Stimulated activated CD4-positive, alpha-beta T cell treated with anti-CD3 and anti-CD28 coated beads, Interleukin-15, amount 100 ng/mL, for 24 hours (primary cell): Measurements from ENCODE around the gene KIF16B.

Experiments
- DNase-seq: peaks from one replicate; pipeline ENCODE4 v3.0.0-alpha.2; 2020

The KIF16B gene

GRCh38 chr20:16518784-16519084, 54.5 kb downstream of the KIF16B start:
- no peak for DNase-seq

DNA sequence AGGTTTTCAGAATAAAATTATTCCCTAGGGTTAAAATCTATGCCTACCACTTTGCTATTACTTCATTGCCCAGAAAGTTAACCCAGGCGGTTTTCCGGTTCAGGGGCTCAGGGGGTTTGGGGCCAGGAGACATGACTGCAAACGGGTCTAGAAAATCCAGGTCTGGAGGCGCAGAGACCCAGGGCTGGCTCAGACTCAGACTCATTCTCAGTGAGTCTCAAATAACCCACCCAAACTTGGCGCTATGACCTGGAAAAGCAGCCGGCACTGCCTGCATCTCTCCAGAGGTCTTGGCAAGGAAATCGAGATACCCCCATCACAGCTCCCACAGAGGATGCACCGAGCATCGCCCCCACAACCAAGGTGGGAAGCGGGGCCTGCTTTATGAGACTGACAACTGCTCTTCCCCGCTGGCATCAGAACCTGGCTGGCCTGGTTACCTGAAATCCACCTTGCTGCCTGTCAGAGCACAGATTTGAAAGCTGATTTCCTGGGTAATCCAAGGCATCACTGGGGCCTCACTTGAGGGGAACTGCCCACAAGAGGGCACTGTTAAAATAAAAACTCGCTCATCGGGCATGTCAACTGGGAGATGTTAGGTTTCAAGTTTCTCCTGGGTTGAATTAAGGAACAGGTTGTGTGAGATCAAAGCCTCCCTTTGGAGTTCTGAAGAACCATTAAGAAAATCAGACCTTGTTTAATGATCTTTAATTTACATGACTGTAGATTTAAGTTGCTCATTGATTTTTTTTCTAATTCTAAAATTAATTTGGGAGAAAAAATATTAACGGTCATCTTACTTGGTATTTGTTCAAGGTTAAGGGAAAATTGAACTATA, 55.1 kb downstream of the KIF16B start:
- DNase-seq = peak; percentile 24

GRCh38 chr20:16516794-16517193, 56.5 kb downstream of the KIF16B start:
- no peak for DNase-seq

DNA sequence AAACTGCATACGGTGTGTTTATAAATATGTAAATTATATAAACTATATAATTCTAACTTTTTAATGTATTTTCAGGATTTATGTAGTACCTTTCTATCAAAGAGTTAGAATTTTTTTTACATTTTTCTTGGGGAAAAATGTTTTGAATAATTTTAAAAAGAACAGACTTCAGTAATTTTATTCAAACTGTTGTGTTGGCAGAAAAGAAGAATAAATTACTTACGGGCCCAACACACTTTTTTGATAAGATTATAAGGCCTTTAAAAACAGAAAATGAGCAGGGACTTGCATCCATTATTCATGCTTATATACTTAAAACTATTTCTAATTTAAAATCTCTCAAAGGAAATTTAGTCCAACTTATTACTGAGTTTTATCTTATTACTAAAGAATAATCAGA, 58.2 kb downstream of the KIF16B start:
- DNase-seq = no peak

DNA sequence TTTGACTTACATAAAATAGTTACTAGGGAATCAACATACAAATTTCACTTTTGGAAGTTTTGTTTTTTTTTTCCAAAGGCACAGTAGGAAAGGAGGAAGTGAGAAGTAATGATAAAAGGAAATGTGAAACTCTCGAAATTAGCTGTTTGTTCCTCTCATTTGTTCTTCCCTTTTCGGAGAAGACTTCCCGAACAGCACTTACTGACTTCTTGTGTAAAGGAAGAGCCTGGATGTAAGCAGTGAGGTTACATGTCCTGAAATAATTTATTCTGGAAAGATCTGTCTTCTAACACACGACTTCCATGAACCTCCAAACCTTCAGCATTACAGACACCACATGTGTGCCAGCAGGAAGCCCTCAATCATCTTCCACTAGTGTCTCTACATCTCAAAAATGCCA, 59.1 kb downstream of the KIF16B start:
- no peak for DNase-seq

DNA sequence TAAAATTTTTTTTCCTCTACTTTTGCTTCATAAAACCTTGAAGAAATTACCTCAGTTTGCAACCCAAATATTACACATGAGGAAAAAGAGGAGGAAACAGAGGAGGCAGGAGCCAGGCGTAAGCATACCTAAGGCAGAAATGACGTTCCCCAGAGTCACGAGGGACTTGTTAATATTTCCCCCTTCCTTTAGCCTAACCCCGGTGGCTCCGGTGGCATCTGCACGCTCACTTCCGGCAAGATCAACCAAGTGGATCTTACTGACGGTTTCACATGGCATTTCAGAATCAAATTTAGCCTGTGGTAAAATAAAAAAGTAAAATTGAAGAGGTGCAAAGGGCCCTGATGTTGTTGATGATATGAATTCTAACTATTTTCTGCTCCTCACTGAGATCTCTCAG, 67.4 kb downstream of the KIF16B start:
- DNase-seq = no peak

DNA sequence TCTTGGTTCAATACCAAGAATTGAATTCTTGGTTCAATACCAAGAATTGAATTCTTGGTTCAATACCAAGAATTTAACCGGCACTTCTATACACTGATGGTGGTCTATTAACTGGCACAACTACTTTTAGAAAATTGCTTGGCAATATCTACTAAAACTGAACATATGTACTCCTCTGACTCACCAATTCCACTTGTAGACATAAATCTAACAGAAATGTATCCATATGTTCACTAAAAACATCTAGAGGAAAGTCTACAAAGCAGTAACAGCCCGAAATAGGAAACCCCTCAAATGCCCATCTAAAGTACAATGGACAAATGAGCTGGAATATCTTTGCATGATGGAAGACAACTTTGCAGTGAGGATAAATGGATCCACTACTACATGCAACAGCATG, 71.9 kb downstream of the KIF16B start:
- no peak for DNase-seq

DNA sequence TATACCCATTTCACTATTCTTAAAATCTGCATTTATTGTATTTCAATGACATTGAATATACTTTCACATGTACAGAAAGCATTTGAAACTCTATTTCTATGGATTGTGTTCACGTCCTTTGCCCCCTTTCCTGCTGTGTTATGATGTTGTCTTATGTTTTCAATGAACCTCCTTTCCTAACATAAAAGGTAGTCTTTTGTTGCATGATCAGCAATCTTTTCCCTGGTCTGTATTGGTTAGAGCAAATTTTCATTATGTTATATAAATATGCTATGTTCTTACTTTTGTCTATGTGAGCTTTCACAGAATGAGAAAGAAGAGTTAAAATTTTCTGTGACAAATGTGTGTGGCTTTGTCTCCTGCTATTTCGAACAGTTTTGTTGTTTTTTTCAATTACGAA, 73.1 kb downstream of the KIF16B start:
- no peak for DNase-seq

DNA sequence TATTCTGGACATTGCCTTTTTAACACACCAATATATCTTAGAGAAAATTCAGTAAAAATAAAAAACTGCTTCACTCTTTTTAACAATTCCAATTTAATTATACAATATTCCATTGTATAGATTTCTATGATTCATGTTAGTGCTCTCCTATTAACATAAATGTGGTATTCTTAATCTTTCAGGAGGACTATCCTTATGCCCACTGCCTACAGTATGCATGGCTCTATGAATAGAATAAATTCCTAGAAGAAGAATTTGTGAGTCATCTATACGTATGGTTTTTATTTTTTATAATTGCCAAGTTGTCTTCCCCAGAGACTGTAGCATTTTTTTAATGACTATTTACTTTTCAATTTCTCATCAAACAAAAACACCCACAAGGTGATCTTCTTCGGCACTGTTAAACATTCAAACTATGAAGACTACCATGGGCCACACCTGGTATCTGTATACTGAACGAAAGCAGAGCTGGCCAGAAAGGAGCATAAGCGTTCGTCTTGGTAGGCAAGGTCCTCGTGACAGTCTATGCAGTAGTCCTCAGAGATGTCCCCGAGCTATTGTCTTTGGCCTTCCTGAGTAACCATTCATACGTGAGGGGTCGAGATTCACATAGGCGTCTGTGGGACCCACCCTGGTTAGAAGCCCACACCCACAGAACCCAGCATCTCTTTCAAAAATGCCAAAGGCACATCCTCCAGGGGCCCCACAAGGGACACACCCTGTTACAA, 74.6 kb downstream of the KIF16B start:
- no peak for DNase-seq

DNA sequence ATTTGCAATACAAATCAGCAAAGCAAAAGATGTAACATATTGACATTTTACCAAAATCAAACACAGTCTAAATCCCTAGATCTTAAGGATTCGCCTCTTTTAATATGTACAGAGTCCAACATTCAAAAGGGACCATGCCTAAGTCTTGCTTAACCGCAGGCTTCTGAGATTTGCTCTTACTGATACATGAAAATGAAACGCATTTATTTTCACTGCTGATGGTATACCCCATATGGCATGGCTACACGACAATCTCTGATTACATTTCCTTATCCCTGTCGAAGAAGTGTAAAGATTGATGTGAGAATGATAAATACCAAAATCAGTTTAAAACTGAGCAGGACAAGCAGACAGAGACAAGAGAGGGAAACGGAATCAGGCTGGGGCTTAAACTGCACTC, 75.4 kb downstream of the KIF16B start:
- DNase-seq = no peak

DNA sequence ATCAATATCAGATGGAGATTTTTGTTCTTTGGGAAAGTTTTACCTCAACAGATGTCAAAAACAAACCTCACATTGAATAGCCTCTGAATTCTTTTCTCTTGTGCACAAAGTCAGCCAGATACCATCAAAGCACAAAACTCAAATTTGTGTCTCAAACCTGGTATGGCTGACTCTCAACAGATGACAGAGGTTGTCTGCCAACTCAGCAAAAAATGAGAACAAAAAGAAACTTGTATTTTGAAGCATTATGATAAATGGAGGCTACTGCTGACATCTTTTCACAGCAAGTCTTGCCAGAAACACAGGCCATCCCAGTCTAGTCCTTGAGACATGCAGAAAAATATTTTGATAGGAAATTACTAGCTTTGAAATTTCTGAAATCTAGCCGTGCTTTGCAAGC, 79.8 kb downstream of the KIF16B start:
- no peak for DNase-seq

DNA sequence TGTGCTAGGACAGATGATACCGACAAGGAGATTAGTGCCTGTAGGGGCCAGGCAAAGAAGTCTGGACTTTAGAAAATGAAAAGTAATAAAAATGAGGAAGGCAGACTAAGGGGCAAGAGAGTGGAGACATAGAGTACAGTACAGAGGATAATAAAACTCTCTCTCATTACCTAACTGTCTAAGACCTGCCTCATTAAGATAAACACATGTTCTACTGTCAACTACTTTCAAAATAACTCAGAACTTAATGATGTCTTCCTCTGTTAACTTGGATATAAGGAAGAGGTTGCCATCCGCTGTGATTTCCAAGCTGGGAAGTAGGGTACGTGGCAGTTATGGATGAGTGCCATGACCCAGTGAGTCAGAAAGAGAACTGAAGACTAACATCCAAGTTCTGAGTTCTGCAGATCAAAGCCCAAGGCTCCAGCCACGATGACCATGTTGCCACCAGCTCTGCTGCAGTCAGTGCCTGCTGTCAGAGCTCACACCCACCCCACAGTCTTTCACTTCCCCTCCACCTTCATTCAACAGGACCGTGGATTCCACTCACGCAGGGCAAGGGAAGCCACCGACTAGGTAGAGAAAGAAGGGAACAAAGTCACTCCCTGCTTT, 81.8 kb downstream of the KIF16B start:
- DNase-seq = no peak

GRCh38 chr20:16490696-16491095, 82.6 kb downstream of the KIF16B start:
- no peak for DNase-seq

GRCh38 chr20:16488616-16489015, 84.6 kb downstream of the KIF16B start:
- DNase-seq = no peak

- DNase-seq = no peak
These were observed 85.2 kb downstream of the KIF16B start for GRCh38 chr20:16488086-16488485.

DNA sequence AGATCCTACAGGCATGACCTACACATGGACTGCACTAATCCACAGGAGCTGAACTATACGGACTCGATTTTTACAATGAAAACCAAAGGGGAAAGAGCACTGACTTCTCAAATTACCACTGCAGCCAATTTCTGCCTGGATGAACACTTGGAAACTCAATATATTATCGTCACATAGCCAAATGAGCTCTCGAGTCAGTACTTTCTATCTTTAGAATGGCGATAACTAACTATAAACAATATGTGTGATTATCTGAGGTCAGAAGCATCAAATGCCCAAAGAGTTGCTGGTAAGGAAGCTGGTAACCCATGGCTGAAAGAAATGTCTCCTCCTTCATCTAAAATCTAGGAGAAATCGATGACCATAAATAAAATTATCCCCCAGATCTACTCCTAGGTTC, 86.7 kb downstream of the KIF16B start:
- DNase-seq = no peak

- DNase-seq = no peak
These were observed 87.8 kb downstream of the KIF16B start for GRCh38 chr20:16485401-16485800.

DNA sequence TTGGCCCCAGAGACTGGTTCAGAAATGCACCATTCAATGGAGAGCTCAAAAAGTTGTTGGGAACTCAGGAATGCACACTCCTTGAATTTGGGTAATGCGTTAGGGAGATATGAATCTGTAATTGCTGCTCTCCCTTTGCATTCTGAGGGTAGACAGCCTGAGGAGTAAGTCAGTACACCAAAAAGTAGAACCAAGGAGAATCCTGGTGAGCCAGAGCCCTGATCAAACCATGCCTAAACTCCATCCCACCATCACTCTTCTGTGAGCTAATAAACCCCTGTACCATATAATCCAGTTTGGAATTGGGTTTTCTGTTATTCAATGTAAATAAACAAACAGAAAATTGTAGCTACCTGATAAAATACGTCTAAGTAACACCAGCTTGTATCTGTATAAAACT, 90.2 kb downstream of the KIF16B start:
- no peak for DNase-seq

DNA sequence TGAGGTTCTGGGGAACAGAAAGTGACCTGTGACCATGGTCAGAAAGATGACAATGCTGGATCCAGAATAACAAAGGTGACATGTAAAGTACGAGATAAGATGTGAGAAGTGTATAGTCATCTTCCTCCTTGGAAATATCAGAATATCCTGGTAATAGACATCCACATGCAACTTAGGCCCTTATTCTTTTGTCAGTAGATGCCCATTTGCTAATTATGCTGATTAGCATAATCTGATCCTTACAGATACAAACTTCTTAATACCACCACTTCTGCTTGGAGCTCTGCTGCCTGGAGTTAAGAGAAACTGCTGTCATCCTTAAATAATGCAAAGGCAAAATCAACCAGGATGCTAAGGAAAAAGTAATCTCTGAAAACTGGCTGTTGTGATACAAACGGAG, 91.3 kb downstream of the KIF16B start:
- DNase-seq = no peak

DNA sequence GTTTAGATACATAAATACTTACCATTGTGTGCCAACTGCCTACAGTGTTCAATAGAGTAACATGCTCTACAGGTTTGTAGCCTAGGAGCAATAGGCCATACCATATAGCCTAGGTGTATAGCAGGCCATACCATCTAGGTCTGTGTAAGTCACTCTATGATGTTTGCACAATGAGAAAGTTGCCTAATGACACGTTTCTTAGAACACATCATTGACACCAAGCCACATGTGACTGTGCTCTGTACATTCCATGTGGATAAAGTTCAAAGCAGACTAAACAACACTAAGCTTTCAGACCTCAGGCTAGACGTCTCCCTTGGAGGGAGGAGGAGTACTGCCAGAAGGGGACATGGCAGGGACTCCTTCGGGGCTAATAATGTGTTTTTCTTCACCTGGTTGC, 93.6 kb downstream of the KIF16B start:
- DNase-seq = no peak

DNA sequence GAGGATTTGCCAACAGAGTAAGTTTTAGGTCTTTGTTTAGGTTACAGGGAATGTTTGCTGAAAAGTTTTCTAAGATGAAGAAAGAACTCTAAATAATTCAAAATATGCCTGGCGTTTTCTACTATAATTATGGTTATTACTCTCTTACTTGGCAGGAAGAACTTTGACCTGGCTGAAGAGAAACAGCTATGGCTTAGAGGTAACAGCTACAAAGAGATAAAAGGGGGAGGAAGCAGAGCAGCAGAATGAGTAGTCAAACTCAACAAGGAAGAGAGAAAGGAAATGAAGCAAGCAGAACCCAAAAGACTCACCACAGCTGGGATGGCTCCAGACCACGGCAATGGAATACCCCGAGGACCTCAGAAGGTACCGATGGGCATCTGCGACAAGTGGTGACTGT, 95.6 kb downstream of the KIF16B start:
- no peak for DNase-seq

DNA sequence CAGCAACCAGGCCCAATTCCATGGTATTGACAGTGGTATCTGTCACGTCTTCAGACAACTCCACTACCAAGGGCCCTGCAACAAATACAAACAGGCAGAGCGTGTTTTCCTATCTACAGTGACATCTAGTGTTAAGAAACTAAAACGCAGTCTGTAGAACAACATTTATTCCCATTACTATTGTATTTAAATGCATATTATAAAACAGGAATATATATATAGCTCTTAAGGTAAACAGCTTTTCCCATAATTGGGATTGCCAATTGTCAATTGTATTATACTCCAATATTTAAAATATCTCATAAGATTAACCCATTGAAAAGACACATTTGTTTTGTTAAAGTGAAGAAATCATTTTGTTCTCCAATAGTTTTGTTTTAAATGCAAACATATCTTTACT, 97.2 kb downstream of the KIF16B start:
- DNase-seq = no peak

DNA sequence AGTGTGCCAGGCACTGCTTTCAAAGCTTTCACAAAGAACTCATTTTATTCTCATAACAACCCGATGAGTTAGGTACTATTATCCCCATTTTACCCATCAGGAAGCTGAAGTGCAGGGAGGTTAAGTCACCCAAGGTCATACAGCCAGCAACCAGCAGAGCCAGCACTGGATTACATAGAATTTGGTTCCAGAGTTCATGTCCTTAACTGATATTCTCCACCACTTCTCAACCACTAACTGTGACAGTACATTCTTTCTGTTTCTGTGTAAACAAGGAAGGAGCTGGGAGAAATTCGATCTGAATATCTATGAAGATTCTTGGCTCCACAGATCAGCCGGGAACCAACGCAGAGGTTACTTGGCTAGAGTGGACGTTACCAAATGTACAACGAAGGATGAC, 98.0 kb downstream of the KIF16B start:
- no peak for DNase-seq

GRCh38 chr20:16474363-16474762, 98.9 kb downstream of the KIF16B start:
- DNase-seq = no peak
